Middle frontal gyrus (tissue), 1 donor: ENCODE results near the gene TBC1D1.

Source experiments
- DNase-seq: peaks from one replicate; pipeline ENCODE4 v3.0.0-alpha.2; 2015; ENCODE audit warnings: low spot score; ENCODE audit errors: extremely low spot score

Gene TBC1D1

DNA sequence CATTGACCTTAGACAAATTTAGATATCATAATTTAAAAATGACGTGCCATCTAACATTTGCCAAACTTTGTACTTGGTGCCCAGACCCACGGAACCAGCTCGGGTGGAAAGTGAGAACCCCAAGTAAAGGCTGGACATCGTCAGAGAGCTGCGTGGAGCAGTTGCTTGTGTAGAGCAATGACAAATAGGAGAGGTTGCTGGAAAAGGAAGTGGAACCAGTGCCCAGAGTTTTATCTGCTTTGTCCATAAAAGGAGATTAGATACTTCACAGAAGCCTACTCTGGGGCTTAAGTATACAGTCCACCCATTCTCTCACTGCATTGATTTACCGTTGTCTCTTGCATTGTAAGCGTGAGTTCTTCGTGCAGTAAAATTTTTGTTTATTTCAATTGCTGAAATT is 5.4 kb upstream of the TBC1D1 start:
- no peak for DNase-seq

DNA sequence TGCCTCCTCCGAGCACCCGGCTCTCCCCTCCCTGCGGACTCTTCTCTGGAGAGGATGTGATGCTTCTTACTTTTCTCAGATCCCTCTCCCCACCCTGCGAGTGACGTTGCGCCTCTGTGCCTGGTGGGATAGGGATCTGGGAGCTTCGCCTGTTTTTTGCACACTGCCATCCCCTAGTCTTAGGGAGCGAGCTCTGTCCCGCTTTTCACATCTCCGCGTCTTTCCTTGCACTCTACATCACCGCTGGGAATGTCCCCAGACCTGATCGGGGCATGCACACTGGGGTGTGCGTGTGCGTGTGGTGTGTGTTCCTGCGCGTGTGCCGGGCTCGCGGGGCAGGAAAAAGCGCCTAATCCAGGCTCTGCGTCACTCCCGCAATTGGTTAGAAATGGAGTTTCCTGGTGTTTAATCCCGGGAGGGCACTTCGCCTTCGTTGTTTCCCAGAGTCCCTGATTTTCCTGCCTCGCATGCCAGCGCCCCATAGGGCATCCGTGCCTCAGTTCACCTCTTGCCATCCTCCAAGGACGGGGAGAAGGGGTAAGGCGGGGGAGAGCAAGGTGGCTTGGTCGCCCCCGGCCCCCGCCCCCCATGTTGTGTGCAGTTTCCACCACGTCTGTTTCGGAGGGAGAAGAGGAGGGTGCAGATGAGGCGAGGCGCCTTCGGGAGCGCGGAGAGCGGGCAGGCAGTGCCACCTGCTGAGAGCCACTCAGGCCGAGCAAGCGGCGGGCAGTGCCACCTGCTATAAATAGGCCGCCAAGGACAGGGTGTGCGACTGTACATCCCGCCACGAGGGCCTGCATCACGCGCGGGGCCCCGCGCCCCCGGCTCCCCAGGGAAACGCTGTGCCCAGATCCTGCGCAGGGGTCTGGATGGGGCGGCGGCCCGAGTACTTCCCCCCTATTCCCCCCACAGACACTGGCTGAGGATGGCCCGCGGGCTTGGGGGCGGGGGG is 759 bp upstream of the TBC1D1 start:
- peak; percentile 47 for DNase-seq

GRCh38 chr4:37891260-37892159 is 626 bp downstream of the TBC1D1 start:
- DNase-seq = no peak

DNA sequence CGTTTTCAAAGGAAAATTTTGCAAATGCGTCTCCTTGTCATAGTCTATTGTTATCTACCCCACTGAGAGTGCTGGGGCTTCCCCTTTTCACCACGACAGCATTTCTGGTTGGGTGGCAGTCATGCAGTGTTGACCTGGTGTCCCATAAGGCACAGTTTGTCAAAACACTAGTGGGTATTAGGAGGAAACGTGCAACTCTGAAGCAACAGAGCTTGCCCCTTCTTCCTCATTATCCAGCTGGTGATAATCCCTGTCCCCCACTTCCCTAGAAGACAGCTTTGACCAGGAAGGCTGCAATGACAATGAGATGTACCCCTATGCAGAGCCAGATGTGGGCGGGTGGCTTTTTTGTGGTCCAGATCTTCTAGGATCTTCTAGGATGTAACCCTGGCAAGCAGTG is 1.8 kb downstream of the TBC1D1 start:
- DNase-seq = no peak

GRCh38 chr4:37893164-37893563 is 2.3 kb downstream of the TBC1D1 start:
- no peak for DNase-seq

- DNase-seq = no peak
Measured at GRCh38 chr4:37895271-37895670, 4.4 kb downstream of the TBC1D1 start.

GRCh38 chr4:37896206-37896860 is 5.4 kb downstream of the TBC1D1 start:
- no peak for DNase-seq

DNA sequence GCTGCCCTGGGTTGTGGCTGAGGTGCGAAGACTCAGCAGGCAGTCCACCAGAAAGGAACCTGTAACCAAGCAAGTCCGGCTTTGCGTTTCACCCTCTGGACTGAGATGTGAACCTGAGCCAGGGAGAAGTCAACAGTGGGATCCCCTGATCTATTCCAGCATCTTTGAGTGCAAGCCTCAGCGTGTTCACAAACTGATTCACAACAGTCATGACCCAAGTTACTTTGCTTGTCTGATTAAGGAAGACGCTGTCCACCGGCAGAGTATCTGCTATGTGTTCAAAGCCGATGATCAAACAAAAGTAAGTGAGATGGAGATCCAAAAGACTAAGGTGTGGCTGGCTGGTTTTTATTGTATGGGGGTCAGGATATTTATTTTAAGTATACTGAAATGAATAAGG is 11.3 kb downstream of the TBC1D1 start:
- no peak for DNase-seq

DNA sequence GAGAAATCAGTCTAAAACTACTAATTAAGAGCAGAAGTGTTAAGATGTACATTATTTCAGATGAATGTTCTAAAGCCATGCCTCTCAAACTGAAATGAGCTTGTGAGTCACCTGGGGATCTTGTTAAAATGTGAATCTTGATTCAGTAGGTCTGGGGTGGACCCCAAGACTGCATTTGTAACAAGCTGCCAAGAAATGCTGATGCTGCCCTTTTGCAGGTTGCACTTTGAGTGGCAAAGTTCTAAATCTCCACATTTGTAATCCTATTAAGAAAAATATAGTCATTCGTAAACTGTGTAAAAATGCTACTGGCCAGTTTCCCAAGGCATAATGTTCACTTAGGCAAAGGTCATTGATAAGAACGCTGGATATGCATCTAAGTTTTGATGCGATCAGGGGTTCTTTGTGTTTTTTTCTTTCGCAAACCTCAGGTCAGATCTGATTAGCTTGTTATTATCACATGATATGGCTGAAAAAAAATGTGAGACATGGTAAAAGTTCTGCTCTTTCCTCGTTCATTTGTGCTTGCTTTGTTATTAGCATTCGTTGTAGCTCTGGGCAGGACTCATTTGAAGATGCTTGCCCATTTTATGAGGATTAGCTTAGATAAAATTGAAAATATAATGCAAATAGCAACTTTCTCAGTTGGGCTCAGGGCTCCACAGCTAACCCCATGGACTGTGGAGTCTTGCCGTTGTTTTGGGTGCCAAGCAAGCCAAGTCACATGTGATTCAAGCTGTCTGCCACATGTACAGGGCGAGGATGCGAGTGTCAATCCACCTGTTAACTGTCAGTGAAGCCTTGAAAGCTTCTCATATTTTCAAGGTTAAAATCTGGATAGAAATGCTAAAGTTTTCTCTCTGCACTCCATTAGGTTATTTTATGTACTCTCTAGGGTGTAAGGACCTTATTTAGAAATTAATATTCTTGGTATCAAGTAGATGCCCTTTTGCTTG is 12.1 kb downstream of the TBC1D1 start:
- DNase-seq = no peak

GRCh38 chr4:37903901-37904300 is 13.0 kb downstream of the TBC1D1 start:
- DNase-seq = no peak

DNA sequence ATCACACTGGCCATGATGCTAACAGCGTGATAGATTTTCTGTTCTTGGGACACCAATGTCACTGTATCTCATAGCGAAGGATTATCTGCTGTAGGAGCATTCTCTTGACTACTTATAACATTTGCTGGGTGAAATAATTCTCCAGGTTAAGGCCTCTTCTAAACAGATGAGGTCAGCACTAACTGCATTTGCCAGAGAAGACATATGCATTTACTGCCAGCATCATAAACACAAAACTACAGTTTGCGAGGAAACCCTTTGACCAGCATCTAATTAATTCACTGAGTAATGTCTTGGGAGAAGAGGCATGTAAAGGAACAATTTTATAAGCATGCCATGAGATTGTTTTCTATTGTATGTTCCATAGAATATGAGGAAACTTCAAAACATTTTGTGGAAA is 13.9 kb downstream of the TBC1D1 start:
- DNase-seq = no peak

DNA sequence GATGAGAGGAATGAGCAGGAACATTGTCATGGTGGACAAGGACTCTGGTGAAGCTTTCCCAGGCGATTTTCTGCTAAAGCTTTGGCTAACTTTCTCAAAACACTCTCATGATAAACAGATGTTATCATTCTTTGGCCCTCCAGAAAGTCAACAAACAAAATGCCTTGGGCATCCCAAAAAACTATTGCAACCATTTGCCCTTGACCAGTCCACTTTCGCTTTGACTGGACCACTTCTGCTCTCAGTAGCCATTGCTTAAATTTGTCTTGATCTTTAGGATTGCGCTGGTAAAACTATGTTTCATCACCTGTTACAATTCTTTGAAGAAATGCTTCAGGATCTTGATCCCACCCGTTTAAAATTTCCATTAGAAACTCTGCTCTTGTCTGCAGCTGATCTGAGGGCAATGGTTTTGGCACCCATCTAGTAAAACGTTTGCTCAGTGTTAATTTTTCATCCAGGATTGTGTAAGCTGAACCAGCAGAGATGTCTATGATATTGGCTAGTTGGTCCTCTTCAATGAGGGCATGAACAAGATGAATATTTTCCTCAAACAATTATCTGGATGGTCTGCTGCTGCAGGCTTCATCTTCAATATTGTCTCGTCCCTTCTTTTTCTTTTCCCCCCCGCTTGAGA is 14.8 kb downstream of the TBC1D1 start:
- DNase-seq = no peak

DNA sequence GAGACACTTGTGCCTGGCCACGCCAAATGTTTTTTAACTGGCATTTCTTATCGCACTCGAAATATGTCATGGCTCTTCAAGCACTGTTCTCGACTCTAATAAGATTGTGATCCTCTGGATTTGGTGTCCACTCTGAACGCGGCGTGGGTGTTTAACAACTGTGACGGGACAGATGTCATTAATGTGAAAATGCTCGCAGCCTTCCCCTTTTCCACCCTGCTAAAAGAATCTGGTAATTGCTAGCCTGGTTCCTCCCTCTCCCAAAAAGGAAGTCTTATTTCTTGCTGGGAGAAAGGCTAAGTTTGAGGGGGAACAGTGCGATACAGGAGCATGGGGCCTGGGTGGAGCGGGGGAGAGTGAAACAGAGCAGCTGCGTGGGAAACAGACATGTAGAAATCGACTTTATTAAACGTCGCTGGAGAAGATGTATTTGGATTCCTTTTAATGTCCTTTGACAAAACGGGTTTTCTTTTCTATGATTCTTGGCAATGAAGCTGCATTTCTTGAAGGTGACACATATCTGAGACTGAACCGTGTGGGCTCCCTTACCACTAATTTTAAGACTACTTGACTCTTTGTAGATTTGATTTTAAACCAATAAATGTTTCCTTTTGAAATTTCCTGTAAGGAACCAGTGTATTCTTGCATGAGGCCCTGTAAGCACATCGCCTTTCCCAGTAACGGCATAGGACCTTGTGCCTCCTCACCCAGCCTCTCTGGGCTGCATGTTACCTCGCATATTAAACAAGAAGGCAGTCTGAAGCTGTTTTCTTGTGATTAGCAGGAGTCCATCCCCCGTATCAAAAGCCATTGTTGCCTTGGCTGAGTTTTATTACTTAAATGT is 17.8 kb downstream of the TBC1D1 start:
- no peak for DNase-seq

GRCh38 chr4:37909332-37910090 is 18.6 kb downstream of the TBC1D1 start:
- DNase-seq = no peak

DNA sequence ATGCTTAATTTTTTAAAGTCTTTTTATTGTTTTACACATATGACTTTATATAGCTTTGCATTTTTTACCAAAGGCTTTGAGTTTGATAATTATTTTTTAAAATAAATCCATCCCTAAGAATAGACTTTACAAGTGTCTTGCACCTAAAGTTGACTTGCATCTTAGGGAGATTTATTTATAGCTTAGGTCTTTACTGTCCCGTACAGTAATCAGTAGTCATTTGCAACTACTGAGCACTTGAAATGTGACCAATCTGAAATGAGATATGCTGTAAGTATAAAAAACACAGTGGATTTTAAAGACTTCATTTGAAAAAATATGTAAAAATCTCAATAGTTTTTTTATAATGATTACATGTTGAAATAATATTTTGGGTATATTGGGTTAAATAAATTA is 19.2 kb downstream of the TBC1D1 start:
- no peak for DNase-seq

- no peak for DNase-seq
Measured at GRCh38 chr4:37914539-37914938, 23.7 kb downstream of the TBC1D1 start.

DNA sequence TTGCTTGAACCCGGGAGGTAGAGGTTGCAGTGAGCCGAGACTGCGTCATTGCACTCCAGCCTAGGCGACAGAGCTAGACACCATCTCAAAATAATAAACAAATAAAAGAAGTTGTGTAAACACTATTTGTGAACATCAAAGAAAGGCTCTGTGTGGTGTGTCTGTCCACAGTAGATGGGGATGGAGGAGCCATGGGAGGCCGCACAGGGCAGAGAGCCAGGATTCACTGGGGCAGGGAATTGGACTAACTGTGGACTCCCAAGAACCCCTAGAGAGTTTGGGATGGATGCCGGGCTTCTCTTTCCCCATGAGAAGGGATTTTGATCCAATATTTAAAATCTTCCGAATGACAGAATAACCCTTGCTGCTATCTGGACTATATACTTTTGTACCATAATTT is 26.5 kb downstream of the TBC1D1 start:
- no peak for DNase-seq

DNA sequence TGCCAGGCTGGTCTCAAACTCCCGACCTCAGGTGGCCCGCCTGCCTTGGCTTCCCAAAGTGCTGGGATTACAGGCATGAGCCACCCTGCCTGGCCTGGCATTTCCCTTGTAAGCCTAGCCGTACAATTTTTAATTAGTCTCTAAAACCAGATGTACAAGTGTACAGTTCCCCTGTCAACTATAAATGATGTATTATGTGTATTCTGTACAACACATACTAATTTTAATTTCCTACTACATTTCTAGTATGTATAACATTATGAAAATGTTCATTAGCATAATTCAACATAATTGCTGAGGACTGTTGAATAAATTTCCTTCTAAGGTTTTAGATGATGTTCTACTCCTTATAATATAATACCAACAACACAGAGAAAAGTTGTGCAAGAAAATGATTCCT is 27.8 kb downstream of the TBC1D1 start:
- no peak for DNase-seq
